Parathyroid adenoma (tissue), 2 donors: Measurements from ENCODE around the gene PRODH2.

Experiments used
- H2AFZ ChIP-seq: fragments of 300-600 bp; sonication (generic); one replicate; pipeline ENCODE4 v1.7.0; 2017; ENCODE audit warnings: antibody characterized with exemption, mild to moderate bottlenecking
- H3K27ac ChIP-seq: fragments of 300-600 bp; sonication (generic); one replicate; pipeline ENCODE4 v1.7.0; 2017
- H3K27me3 ChIP-seq: fragments of 300-600 bp; sonication (generic); one replicate; pipeline ENCODE4 v1.7.0; 2017; ENCODE audit warnings: low read length; ENCODE audit not compliant: control insufficient read depth, insufficient read depth
- H3K36me3 ChIP-seq: fragments of 300-600 bp; sonication (generic); one replicate; pipeline ENCODE4 v1.7.0; 2017; ENCODE audit warnings: low read length; ENCODE audit not compliant: control insufficient read depth, insufficient read depth
- H3K4me1 ChIP-seq: fragments of 300-600 bp; sonication (generic); one replicate; pipeline ENCODE4 v1.7.0; 2017; ENCODE audit warnings: control low read depth
- H3K4me2 ChIP-seq: fragments of 300-600 bp; sonication (generic); one replicate; pipeline ENCODE4 v1.7.0; 2017; ENCODE audit warnings: low read length
- H3K4me3 ChIP-seq: fragments of 300-600 bp; sonication (generic); one replicate; pipeline ENCODE4 v1.7.0; 2017; ENCODE audit warnings: low read depth, low read length
- H3K79me2 ChIP-seq: fragments of 300-600 bp; sonication (generic); one replicate; pipeline ENCODE4 v1.7.0; 2017; ENCODE audit warnings: control low read depth
- H3K9ac ChIP-seq: fragments of 300-600 bp; sonication (generic); one replicate; pipeline ENCODE4 v1.7.0; 2017; ENCODE audit warnings: mild to moderate bottlenecking
- H3K9me3 ChIP-seq: fragments of 300-600 bp; sonication (generic); one replicate; pipeline ENCODE4 v1.7.0; 2017; ENCODE audit warnings: low read length; ENCODE audit not compliant: control insufficient read depth
- TF ChIP-seq, protein P1 (sequence below): fragments of 300-600 bp; sonication (generic); IDR thresholded peaks from one replicate; pipeline ENCODE4 v1.7.0; 2017; ENCODE audit warnings: antibody characterized with exemption, mild to moderate bottlenecking
- donor health status: primary hyperparathyroidism.

PRODH2 gene

DNA sequence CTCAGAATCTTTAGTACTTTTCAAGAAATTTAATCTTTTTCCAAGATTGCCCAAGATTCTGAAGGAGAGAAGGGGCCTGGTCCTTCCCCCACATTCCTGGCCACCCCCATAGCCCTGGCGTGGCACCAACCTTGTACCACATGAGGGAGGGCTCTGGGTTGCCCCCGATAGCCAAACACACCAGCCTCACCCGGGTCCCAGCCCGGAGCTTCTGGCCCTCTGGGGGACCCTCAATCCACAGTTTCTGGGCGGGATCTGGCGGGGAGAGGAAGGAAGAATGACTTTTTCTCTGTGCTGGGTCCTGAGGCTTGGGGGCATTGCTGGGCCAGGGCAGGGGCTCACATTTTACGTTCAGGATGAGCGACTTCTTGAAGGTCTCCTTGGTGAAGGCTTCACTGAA, 35.3 kb upstream of the PRODH2 start:
- H3K27me3 ChIP-seq, result peaks cover 11% of the 10 kb centered on the region
- TF ChIP-seq, protein P1, sequence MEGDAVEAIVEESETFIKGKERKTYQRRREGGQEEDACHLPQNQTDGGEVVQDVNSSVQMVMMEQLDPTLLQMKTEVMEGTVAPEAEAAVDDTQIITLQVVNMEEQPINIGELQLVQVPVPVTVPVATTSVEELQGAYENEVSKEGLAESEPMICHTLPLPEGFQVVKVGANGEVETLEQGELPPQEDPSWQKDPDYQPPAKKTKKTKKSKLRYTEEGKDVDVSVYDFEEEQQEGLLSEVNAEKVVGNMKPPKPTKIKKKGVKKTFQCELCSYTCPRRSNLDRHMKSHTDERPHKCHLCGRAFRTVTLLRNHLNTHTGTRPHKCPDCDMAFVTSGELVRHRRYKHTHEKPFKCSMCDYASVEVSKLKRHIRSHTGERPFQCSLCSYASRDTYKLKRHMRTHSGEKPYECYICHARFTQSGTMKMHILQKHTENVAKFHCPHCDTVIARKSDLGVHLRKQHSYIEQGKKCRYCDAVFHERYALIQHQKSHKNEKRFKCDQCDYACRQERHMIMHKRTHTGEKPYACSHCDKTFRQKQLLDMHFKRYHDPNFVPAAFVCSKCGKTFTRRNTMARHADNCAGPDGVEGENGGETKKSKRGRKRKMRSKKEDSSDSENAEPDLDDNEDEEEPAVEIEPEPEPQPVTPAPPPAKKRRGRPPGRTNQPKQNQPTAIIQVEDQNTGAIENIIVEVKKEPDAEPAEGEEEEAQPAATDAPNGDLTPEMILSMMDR, result no peak

DNA sequence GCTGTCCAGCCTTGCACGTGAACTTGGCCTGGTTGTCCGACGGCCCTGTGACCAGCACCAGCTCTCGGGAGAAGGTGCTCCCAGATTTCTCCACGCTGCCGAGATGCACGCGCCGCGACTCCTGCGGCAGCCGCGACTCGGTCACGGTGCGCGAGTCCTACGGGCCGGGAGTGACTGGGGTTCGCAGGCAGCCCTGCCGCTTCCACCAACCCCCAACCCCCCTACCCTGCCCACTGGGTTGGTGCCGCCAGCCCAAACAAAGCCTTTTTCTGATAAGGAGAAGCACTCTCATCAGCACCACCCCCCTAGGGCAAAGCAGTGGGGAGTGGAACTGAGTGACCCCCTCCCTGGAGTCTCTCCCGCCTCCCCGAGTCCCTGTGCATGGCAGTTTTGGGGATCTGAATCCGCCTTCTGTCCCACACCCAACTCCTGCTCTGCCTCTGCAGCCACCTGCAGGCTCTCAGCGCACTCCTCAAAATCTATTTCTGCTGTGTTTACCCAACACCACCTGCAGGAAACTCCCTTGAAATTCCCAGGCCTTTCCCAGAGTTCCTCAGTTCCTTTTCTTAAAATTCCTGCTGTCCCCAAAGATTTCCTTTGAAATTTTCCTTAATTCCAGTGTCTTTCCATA, 33.5 kb upstream of the PRODH2 start:
- peaks cover 11% of the 10 kb centered on the region for H3K27me3 ChIP-seq

More for the DNA sequence above, 35.3 kb upstream of the PRODH2 start:
- no peak overlapping the region for H3K4me2 ChIP-seq
- no peaks in the 10 kb centered on the region for H3K36me3 ChIP-seq
- H3K79me2 ChIP-seq, result no peaks in the 10 kb centered on the region
- H3K4me3 ChIP-seq, result no peak overlapping the region
- H2AFZ ChIP-seq, result no peak overlapping the region
- no peak overlapping the region for H3K27ac ChIP-seq
- no peaks in the 10 kb centered on the region for H3K9me3 ChIP-seq
- H3K9ac ChIP-seq, result no peak overlapping the region
- peaks cover 37% of the 10 kb centered on the region for H3K4me1 ChIP-seq

DNA sequence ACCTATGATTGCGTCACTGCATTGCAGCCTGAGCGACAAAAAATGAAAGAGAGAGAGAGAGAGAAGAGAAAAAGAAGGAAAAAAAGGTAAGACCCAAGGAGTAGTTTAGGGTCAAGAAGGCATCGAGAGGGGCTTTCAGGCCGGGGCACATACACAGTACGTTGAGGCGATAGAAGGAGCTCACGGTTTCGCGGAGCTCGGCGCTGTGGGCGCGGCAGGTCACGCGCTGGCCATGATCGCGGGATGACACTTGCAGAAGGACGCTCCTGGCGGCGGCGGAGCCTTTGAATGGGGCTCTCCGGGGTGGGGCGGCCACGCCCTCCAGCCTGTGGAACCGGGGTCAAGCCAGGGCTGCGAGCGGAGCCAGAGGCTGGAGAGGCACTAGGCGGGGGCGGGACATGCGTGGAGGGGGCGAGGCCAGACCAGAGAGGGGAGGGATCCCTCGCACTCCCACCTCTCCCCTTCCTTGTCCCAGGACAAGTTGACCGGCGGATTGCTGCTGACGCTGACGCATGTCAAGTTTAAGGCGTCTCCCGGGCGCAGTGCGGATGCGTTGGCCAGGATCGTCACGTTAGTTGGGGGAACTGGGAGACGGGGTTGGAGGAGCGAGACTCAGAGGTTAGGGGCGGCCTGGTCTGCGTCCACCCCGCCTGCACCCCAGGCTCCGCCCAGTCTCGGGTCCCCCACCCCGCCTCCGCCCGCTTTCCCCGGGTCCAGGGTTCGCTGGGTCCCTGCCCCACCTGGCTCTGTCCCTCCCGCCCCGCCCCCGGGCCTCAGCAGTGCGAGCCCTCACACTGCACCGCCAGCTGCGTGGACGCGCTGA, 32.8 kb upstream of the PRODH2 start:
- Histone ChIP-seq H3K27me3 (peaks cover 11% of the 10 kb centered on the region), H3K36me3 (no peaks in the 10 kb centered on the region), H3K27ac (no peak overlapping the region), H2AFZ (no peak overlapping the region), H3K4me2 (no peak overlapping the region), H3K79me2 (no peaks in the 10 kb centered on the region), H3K9me3 (no peaks in the 10 kb centered on the region), H3K9ac (no peak overlapping the region), H3K4me3 (no peak overlapping the region), H3K4me1 (peaks cover 14% of the 10 kb centered on the region)
- TF ChIP-seq, protein P1, result no peak

More for the DNA sequence above, 33.5 kb upstream of the PRODH2 start:
- H3K27ac ChIP-seq, result no peak overlapping the region
- H3K9ac ChIP-seq, result no peak overlapping the region
- H3K4me1 ChIP-seq, result peaks cover 20% of the 10 kb centered on the region
- H3K79me2 ChIP-seq, result no peaks in the 10 kb centered on the region
- H3K4me2 ChIP-seq, result no peak overlapping the region
- H3K36me3 ChIP-seq, result no peaks in the 10 kb centered on the region
- H2AFZ ChIP-seq, result no peak overlapping the region
- H3K9me3 ChIP-seq, result no peaks in the 10 kb centered on the region
- TF ChIP-seq, protein P1, result no peak
- H3K4me3 ChIP-seq, result no peak overlapping the region

DNA sequence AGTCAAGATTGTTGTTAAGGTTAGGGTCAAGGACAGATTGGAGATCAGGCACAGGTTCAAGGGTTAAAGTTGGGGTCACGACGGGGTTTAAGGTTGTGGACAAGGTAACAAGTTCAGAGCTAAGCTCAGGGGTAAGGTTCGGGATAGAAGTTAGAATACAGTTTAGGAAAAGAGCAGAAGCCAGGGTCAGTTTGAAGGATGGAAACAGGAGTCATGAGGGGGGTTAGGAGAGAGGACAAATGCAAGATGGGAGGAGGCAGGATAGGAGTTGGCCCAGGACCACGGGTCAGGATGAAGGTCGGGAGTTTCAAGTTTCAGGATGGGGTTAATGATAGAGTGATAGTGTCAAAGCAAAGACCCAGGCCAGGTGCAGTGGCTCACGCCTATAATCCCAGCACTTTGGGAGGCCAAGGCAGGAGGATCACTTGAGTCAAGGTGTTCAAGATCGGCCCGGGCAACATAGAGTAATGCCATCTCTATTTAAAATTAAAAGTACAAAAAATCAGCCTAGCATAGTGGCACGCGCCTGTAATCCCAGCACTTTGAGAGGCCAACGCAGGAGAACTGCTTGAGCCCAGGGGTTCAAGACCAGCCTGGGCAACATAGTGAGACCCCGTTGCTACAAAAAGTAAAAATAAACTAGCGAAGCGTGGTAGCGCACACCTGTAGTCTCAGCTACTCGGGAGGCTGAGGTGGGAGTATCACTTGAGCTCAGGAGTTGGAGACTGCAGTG, 32.0 kb upstream of the PRODH2 start:
- Histone ChIP-seq H3K4me3 (no peak overlapping the region), H3K9me3 (no peaks in the 10 kb centered on the region), H3K4me2 (no peak overlapping the region), H3K4me1 (peaks cover 14% of the 10 kb centered on the region), H3K27me3 (peaks cover 11% of the 10 kb centered on the region), H3K27ac (no peak overlapping the region), H3K79me2 (no peaks in the 10 kb centered on the region), H3K9ac (no peak overlapping the region), H2AFZ (no peak overlapping the region), H3K36me3 (no peaks in the 10 kb centered on the region)
- TF ChIP-seq, protein P1, result no peak
